GM18507 (cell line): Measurements from ENCODE around the gene FBXO8.
"Not testable (repeated sequence)": the region's sequence is repeated elsewhere in the genome, so short reads cannot be mapped to it uniquely, and the experiment has no call there.

ENCODE experiments used
- DNase-seq: peaks from one replicate; pipeline ENCODE4 v3.0.0; 2011; ENCODE audit warnings: low read depth; ENCODE audit not compliant: insufficient read length; ENCODE audit errors: extremely low spot score
- FAIRE-seq: peaks from 2 replicates; lab custom pipeline; 2011; peaks lifted over from hg19 to GRCh38; lab: Jason Lieb, UNC

Gene FBXO8

DNA sequence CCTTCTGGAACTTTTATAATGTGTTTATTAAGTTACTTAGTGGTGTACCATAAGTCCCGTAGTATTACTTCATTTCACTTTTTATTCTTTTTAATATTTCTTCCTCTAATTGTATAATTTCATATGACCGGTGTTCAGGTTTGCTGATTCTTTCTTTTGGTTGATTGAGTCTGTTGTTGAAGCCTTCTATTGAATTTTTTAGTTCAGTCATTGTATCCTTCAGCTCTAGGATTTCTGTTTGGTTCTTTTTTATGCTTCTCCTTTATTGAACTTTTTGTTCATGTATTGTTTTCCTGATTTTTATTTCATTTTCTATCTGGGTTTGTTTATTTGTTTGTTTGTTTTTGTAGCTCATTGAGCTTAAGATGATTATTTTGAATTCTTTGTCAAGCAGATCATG is 9.0 kb upstream of the FBXO8 start:
- DNase-seq (no peak), FAIRE-seq (no peak)

DNA sequence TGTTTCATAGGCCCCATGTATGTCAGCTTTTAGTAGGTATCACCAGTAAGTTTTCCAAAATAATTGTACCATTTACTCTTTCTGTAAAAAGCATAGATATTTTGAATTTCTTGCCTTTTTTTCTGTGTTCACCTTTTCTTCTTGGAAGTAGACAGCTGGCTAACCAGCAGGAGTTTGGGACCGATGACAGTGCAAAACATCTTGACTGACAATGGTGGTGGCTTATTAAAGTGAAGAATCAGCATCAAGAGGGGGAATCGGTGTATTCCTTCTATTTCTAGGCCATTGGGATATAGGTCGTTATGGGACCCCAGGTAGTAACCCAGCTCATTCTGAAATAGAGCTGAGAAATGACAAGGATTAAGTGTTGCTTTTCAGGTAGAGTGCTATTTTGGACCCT is 3.4 kb upstream of the FBXO8 start:
- FAIRE-seq: no peak
- no peak for DNase-seq

DNA sequence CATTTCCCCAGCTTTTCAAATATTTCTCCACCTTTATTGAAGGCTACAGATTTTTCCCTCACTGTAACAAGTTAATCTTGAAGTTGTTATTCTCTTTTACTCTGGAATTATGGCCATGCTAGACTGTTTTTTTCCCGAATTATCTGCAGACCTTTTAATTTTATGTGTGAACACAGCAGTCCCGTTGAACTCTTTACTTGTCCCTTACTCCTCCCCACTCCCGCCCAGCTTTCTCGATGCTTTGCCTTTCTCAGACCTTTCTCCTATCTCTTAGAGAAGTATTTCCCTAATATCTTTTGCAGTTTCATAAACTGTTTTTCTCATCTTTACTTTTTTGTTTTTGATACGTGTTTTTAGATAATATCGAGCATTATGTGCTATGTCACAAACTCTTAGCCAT is 1.0 kb upstream of the FBXO8 start:
- FAIRE-seq (no peak), DNase-seq (no peak)

DNA sequence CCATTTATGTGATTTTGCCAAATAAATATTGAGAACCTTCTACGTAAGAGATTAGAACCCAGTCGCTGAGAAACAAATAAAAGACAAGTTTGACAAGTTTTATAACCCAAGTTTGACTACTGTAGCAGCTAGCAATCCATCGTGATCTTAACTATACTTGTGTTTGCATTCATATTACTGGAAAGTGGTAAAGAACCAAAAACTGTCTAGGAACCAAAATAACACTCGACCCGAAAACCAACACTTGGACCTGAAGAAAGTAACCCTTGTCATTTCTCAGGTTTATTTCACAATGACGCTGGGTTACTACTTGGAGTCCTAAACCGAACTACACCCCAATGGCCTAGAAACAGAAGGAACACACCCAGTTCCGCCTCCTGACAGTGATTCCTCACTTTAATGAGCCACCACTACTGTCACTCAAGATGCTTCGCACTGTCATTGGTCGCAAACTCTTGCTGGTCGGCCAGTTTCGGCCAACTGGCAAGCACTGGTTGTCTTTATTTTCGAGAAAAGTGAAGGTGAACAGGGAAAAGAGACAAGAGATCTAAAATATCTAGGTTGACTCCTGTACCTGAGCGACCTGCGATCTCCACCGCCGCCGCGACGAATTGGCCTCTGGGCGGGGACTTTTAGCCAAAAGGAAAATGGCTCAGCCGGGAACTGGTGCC is 496 bp downstream of the FBXO8 start:
- FAIRE-seq (peak; percentile 99), DNase-seq (peak; percentile 72)

DNA sequence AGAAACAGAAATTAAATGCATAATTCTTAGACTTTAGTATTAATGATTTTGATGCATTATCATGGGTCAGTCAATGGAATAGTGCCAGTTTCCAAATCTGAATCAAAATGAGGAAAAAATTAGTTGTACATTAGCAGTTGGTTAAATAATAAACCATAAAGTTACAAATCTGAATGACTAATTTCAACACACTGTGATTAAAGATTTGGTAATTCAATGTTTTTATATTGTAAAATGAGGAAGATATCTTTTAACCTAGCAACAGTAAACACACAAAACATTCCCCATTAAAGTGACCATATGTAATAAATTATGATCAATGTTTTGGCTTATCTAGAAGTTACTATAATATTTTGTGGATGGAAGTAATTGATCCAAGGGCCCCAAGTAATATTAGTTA is 1.6 kb downstream of the FBXO8 start:
- FAIRE-seq: peak; percentile 31

DNA sequence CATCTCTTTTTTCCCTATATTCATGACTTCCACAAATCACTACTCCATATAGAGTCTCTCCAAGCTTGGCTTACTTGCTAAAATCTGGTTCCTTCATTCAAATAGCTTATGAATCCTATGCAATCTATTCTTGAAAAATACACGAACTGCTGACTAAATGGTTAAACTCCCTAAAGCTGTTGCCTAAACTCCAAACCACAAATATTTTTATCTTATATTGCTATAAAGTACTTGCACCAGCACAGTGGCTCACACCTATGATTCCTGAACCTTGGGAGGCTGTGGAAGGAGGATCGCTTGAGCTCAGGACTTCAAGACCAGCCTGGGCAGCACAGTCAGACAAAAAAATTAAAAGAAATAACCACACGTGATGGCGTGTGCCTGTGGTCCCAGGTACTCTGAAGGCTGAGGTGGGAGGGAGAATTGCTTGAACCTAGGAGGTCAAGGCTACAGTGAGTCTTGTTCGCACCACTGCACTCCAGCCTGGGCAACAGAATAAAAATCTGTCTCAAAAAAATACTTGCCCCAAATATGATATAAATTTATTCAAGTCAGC is 2.2 kb downstream of the FBXO8 start:
- FAIRE-seq (no peak), DNase-seq (no peak)

More for the DNA sequence above, 1.6 kb downstream of the FBXO8 start:
- DNase-seq: no peak

DNA sequence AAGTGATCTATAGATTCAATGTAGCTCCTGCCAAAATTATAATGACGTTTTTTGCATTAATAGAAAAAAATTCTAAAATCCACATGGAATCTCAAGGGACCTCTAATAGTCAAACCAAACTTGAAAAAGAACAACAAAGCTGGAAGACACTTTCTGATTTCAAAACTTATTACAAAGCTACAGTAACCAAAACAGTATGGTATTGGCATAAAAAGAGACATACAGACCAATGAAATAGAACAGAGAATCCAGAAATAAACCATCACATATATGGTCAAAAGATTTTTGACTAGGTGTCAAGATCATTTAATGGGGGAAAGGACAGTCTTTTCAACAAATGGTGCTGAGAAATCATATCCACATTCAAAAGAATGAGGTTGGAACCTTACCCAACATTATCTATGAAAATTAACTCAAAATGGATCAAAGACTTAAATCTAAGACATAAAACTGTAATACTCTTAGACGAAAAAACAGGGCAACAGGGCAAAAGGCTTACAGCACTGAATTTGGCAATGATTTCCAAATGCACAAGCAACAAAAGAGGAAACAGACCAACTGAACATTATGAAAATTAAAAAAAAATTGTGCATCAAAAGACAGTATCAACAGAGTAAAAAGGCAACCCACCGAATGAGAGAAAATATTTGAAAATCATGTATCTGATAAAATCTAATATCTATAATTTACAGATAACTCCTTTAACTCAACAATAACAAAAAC is 3.9 kb downstream of the FBXO8 start:
- DNase-seq (no peak), FAIRE-seq (peak; percentile 31)

DNA sequence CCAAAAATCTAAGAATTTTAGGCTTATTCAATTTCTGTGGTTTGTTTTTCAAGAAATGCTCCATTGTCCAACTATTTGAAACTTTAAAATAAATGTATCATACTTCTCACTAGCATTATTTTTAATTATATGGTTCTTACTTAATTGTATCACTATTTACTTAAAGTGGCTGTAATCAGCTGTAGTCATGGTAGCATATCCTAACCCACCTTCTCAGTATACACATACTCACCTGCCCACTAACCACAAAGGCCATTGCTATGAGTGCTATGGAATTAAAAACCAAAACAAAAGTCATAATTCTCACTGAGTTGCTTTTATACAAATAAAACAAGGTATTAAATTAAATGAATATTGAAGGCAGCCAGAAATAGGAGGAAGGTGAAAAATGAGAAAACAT is 5.0 kb downstream of the FBXO8 start:
- no peak for DNase-seq
- no peak for FAIRE-seq

DNA sequence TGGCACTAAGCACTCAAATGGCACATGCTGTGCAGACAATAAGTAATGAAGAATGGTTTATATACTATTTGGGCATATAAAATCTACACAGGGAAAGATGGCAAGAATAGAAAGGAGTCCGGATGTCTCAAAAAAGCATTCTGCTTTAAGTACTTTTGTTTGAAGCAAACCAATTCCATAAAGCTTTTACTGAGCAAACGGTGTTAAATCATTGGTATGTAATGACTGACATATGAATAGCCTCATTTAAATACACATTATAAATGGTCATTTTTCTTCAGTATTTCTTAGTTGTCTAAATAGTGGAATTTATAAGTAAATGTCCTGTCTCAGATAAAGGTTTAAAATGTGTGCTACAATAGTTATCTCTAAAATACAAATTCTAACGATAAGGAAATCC is 6.0 kb downstream of the FBXO8 start:
- FAIRE-seq: no peak
- DNase-seq: no peak

DNA sequence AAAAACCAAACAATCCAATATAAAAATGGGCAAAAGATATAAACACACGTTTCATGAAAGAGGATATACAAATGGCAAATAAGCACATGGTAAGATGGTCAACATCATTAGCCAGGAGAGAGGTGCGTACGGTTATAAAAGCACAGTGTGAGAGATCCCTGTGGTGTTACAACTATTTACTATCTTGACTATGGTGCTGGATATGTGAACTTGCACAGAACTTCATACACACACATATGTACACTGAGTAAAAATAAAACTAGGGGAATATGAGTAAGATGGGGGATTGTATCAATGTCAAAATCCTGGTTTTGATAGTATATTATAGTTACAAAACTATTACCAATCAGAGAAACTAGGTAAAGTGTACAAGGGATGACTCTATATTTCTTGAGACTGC is 8.4 kb downstream of the FBXO8 start:
- no peak for DNase-seq
- no peak for FAIRE-seq

DNA sequence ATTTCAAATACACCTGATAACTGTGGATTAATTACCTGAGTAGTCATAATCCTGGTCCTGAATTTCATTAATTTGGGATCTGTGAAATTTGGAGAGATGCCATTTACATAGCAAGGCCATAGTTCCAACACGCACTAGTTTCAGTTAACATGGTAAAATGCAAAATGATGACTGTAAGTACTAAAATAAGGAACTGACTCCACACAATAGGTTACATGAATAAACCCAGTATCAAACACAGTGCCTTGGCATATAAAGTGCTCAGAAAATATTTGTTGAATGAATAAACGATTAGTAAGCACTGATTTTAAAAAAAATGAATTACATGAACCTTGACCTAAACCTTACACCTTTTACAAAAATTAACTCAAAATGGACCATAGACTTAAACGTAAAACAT is 9.0 kb downstream of the FBXO8 start:
- FAIRE-seq: no peak
- no peak for DNase-seq

DNA sequence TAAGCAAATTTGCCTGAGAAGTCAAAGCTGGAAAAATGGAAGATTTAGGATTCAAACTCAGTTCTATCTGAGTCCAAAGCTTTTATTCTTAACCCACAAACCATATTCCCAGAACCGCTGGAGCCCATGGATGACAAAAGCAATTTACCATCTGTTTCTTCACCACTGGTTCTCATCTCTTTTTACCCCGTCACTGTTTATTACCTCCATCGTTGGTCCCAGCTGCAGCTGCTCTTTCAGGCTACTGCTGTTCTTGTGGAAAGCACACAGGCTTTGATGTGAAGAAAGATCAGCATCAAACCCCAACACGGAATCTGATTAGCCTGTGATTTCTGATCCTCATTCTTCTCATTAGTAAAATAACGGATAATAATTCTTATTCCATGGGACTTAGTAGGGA is 9.5 kb downstream of the FBXO8 start:
- FAIRE-seq (no peak), DNase-seq (no peak)

DNA sequence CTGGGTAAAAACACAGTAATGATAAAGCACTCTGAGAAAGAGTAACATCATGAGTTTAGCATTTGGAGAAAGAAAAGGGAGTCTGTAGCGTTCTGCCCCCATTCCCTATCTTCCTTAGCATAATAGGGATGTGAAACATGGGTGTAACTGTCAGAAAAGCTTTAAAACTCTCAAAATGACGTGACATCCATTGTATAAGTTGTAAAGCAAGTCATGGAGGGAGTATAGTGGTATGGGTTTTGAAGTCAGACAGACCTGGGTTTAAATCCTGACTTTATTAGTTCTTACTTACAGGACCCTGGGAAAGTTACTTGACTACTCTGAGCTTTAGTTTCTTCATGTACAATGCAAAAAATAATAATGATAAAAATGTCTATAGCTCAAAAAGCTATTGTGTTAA is 17.1 kb downstream of the FBXO8 start:
- FAIRE-seq: peak; percentile 5
- no peak for DNase-seq

DNA sequence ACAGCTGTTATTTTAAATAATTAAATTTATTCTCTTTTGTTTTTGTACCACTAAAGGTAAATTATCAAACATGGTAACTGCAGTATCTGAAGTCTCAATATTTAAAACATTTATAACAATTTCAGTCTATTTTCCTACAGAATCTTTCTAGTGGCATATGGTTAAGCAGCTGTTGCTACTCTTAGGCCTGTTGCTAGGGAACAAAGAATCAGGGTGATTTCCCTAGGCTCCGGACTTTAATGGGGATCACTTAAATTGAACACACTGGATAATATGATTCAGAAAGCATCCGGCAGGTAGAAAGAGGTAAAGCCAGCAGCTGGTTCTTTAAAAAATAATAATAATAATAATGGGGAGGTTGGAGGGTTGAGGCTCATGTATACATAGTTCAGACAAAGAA is 17.6 kb downstream of the FBXO8 start:
- FAIRE-seq (no peak), DNase-seq (no peak)

DNA sequence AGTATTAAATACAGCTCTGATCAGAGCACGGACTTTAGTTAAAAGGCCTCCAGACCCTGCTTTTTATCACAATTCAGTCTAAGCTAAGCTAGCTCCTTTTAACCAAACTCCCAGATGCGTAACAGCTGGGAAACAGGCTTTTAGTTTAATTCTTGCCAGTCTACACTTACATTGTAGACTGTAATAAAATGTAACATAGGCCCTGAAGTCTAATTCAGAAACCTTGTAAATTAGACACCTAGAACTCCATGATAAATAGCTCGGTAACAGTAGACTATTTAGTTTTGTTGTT is 20.1 kb downstream of the FBXO8 start:
- DNase-seq (no peak), FAIRE-seq (no peak)

DNA sequence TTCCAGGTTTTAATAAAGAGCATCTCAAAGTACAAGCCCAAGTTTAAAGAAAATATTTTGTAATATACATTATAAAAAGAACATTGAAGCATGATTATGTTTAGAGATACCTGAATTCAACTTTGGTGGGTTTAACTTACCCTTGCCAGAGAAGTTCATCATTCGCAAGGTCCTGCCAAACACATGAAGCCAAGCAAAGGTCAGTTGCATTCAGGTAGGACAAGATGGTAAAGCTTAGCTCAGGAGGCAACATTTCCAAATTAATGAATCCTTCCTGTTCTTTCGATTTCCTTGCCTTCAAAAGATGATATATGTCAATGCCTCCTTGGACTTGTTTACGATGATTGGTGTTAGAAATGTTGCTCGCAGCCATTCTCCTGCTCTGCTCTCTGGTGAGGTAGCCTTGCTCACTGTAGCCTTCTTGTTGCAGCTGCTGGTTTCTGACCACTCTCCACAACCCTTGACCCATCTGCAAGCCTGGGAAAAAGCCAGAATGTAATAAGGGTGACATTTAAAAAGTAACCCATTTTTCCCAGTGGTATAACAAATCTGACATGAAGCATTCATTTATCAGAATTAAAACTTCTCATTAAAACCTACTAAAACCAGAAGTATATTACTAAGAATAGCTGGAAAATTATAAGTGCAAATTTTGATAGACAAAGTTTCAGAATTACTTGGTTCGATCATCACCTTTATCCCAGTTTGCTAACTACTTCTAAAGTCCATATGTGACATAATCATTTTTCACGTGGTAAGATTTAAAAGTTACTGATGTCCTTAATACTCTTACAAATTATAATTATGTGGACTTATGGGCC is 20.6 kb downstream of the FBXO8 start:
- no peak for FAIRE-seq

DNA sequence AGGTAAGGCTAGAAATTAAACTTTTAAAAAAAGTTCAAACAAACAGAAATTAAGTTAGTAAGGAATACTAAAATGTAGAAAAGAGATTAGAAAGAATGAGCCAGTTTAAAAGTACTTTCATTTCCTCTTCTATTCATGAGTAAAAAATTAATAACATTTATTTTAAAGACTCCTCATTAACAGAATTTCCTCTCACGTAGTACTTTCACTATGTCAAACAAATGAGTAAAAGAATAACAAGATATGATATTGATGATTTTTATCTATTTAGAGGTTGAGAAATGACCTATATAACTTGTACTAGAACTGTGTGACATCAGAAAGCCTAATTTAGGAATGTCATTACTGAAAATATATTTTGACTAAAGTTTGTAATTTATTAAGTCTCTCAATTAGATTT is 22.0 kb downstream of the FBXO8 start:
- FAIRE-seq: peak; percentile 67
- not testable (repeated sequence) for DNase-seq

More for the DNA sequence above, 20.6 kb downstream of the FBXO8 start:
- DNase-seq: no peak

DNA sequence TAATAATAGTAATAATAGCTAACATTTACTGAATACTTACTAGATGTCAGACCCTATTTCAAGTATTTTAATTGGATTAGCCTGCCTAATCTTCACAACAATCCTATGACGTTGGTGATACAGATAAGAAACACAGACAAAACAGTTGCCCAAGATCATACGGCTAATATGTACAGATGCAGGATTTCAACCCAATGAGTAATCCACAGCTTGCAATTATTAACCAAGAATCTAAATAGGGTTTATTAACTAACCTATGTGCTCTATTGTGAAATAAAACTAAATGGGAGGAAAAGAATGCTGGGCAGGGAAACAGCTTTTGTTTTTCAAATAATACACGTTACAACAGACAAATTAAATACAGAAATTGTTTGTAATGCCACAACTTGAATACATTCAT is 23.4 kb downstream of the FBXO8 start:
- peak; percentile 73 for FAIRE-seq

DNA sequence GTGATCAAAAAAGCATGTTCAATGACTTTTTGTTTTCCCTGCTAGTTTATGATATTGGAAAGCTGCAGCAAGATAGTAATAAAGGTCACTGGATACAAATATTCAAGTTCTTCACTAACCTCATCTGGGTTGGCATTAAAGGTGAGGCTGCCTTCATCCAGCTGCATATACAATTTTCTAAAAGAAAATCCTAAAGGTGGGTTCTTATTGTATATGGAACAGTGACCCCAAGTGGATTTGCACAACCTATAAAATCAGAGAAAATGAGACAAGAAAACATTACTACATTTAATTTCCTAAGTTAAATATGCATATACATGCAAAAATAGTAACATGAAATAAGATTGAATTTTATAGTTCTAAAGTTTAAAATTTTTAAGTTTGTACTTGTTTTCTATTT is 23.9 kb downstream of the FBXO8 start:
- no peak for FAIRE-seq
- no peak for DNase-seq

More for the DNA sequence above, 23.4 kb downstream of the FBXO8 start:
- DNase-seq: no peak

DNA sequence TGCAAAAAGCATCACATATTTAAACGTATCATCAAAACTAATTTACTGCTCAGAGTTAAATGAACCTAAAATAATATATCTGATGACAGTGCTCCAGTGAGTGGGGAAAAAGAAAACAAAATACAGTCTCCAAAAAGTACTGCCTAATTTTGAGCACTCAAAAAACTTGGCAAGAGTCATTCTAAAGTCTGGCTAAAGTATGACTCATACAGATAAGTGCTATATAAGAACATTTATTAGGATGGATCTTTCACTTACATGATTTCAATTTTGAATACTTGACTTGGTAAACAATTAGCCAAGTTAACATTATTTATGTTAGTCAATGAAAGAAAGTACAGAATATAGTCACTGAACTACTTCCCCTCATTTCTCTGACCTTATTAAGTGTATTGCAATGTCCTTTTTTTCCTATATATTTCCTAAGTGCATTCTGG is 27.2 kb downstream of the FBXO8 start:
- FAIRE-seq: no peak

More for the DNA sequence above, 27.2 kb downstream of the FBXO8 start:
- no peak for DNase-seq
